ENCODE results near the gene KRT80.

Gene KRT80

DNA sequence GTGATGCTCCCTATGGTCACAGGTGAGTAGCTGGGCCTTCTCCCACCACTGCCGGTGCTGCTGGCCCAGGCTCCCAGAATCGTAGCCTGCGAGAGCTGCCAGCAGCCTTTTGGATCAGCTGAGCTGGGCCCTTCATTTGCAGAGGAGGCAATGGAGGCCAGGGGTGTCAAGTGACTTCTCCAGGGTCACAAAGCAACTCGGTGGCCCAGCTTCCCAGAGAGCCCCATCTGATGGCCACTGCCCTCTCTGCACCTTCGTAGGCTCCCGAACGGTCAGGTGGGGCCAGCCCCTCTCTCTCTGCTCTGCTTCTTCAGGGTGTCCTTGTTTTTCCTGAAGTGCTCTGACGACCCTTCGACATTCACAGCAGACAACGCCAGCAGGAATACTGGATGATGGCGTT is 4.6 kb downstream of the KRT80 start:
- in situ Hi-C loops (cut with MboI; ENCODE audit: low pct_unique_long_range_greater_than_20kb, low sequenced_read_pairs, unreplicated experiment): no loop called here
- no peak for TF ChIP-seq CTCF (IDR thresholded peaks at IDR 0.05; ENCODE audit: extremely low read depth, insufficient read depth, missing control alignments)
- no peak for DNase-seq (ENCODE audit: low spot score)

DNA sequence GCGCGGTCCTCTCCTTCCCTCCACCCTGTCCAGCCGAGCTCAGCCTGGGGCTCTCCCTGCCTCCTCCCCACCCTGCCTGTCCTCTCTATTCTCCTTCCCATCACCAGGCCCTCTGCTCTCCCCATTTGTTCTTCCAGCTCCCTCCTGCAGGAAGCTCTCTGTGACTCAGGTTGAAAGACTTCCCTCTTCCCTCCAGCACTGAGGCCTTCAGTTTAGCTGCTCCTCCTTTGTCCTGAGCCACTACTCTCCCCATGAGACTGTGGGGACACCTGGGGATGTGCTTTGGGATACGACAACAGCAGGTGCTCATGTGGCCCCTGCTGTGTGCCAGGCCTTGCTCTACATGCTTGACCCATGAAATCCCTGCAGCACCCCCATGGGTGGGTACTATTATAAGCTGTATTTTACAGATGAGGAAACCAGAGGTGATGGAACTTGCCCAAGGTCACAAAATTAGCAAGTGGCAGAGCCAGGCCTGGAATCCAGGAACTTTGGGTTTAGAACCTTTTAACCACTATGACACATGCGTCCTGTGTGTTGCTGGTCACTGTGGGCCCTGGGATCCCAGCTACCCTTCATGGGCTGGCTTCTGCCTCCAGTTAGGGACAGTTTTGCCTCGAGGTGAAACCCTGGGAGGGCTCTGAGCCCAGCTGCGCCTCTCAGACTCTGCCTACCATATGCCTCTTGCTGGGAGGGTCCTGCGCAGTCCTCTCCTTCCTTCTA is 5.5 kb downstream of the KRT80 start:
- no peak for DNase-seq (ENCODE audit: low spot score)
- TF ChIP-seq CTCF (IDR thresholded peaks at IDR 0.05; ENCODE audit: extremely low read depth, insufficient read depth, missing control alignments): no peak

DNA sequence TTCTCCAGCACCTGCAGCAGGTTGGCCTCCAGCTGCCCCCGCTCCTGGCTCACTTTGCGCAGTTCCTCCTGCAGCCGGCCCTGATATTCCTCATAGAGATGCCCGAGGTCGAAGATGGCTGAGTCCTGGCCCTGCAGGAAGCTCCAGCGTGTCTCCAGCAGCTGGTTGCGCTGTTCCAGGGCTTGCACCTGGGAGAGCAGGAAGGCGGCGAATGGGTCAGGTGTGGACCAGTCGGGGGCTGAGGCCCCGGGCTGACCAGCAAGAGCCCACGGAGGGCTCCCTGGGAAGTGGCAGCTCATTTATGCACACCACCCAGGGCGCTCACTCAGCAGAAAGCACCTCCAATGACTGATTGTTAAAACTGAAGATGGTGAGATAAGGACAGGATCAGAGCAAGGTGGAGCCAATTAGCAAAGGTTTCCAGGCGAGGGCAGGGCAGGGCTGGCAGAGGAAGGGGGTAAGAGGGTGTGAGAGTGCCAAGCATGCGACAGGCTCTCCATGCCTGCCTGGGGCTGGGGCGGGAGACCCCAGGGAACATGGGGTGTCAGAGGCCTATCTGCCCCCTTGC is 6.3 kb downstream of the KRT80 start:
- in situ Hi-C loops (cut with MboI; ENCODE audit: low pct_unique_long_range_greater_than_20kb, low sequenced_read_pairs, unreplicated experiment): no loop called here
- no peak for DNase-seq (ENCODE audit: low spot score)

More for the DNA sequence above, 5.5 kb downstream of the KRT80 start:
- in situ Hi-C loops (cut with MboI; ENCODE audit: low pct_unique_long_range_greater_than_20kb, low sequenced_read_pairs, unreplicated experiment): no loop called here

DNA sequence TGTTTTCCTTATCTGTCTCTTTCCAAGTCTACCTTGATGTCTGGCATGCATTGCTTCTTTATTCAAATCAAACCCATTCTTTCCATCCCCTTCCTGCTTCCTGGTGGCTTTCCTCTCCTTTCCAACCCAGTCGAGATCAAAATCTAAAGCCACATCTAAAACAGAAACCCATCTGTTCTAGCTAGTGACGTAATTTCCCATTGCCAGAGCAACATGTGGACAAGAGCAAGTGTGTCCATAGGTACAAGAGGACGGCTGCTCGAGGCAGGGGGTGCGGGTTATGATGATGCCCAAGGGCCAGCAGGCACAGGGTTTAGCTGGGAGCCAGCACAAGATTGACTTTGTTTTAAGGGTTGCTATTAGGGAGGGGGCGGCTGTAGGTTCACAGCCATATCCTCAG is 7.0 kb downstream of the KRT80 start:
- in situ Hi-C loops (cut with MboI; ENCODE audit: low pct_unique_long_range_greater_than_20kb, low sequenced_read_pairs, unreplicated experiment): no loop called here
- no peak for TF ChIP-seq CTCF (IDR thresholded peaks at IDR 0.05; ENCODE audit: extremely low read depth, insufficient read depth, missing control alignments)

More for the DNA sequence above, 6.3 kb downstream of the KRT80 start:
- no peak for TF ChIP-seq CTCF (IDR thresholded peaks at IDR 0.05; ENCODE audit: extremely low read depth, insufficient read depth, missing control alignments)

DNA sequence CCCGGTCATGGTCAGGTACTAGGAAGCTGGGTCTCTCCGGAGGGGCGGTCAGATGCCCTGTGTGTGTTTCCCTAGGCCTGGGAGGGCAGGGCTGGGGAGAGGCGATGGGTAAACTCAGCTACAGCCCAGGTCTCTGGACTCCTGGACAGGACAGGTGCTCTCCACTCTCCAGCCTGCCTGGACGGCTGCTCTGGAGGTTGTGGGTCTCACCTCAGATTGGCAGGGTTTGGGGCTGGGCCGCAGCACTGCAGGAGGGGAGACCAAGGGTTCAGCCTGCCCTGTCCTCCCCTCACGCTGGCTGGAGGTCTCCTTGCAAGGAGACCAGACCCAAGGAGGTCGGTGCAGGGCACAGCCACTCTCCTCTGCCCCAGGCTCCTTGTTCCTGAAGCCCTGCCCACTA is 7.8 kb downstream of the KRT80 start:
- no peak for TF ChIP-seq CTCF (IDR thresholded peaks at IDR 0.05; ENCODE audit: extremely low read depth, insufficient read depth, missing control alignments)
- in situ Hi-C loops (cut with MboI; ENCODE audit: low pct_unique_long_range_greater_than_20kb, low sequenced_read_pairs, unreplicated experiment): no loop called here
- DNase-seq (ENCODE audit: low spot score): no peak

More for the DNA sequence above, 7.0 kb downstream of the KRT80 start:
- no peak for DNase-seq (ENCODE audit: low spot score)

DNA sequence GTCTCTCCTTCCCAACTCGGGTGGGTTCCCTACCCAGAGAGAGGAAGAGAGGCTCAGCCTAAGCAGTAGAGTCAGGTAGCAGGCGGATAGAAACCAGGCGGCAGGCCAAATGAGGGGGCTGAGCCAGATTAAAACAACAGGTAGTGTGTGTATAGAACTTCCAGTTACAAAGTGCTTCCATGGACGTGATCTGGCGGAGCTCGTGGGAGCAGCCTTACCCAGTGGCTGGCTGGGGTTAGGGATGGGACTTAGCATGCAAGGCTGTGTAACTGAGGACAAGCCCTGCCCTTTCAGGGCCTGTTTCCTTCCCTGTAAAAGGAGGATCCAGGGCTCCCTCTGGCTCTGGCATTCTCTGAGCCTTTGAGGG is 8.3 kb downstream of the KRT80 start:
- DNase-seq (ENCODE audit: low spot score): no peak
- TF ChIP-seq CTCF (IDR thresholded peaks at IDR 0.05; ENCODE audit: extremely low read depth, insufficient read depth, missing control alignments): no peak
- in situ Hi-C loops (cut with MboI; ENCODE audit: low pct_unique_long_range_greater_than_20kb, low sequenced_read_pairs, unreplicated experiment): no loop called here

All from GM13977 (cell line).